HepG2 (cell line): ENCODE measurements around the gene BBLN. TPM values are rescaled to one million over a fixed set of nuclear protein-coding genes. Genes with fewer than 3 reads are reported as not detected.

Experiments
- NFKB2 ChIP-seq: sonication (generic); formaldehyde crosslinking; IDR thresholded peaks from 2 replicates; pipeline ENCODE4 v1.4.0; 2020; ENCODE audit warnings: missing genetic modification reagents, borderline replicate concordance
- ZMYM3 ChIP-seq: sonication (generic); formaldehyde crosslinking; IDR thresholded peaks from 2 replicates; pipeline ENCODE4 v1.5.1; 2020; ENCODE audit warnings: mild to moderate bottlenecking, missing genetic modification reagents
- ZNF30 ChIP-seq: sonication (generic); formaldehyde crosslinking; IDR thresholded peaks from 2 replicates; pipeline ENCODE4 v1.5.0; 2020; ENCODE audit warnings: mild to moderate bottlenecking, missing genetic modification reagents
- ZNF883 ChIP-seq: sonication (generic); formaldehyde crosslinking; IDR thresholded peaks from 2 replicates; pipeline ENCODE4 v1.5.1; 2020; ENCODE audit warnings: mild to moderate bottlenecking, missing genetic modification reagents; ENCODE audit errors: not compliant biosample characterization
- polyA plus RNA-seq, 8 experiments: library from polyadenylated mRNA; depleted of rRNA in 3 of 8; stranded (reverse) in 7 of 8; unstranded in 1 of 8; fragments of >200 nt; fragmentation: Illumina TruSeq in 4 of 8; extraction: Trizol in 4 of 8; gene quantifications; 2 replicates each; pipeline versions ENCODE4 v1.2.1 to v1.2.3, GENCODE V29; 2011 to 2016; ENCODE audit warnings: low read depth in 4 of 8, missing spikeins in 1 of 8, mixed read lengths in 1 of 8; ENCODE audit not compliant: insufficient read depth in 1 of 8
- total RNA-seq, 5 experiments: library from RNA; depleted of rRNA; stranded (reverse); fragments of >200 nt; fragmentation: Illumina TruSeq; extraction: Trizol; gene quantifications; 2 replicates each; pipeline ENCODE4 v1.2.3, GENCODE V29; 2016; ENCODE audit warnings: low read depth in 1 of 5
- TF ChIP-seq, protein P1 (sequence below): sonication (generic); formaldehyde crosslinking; IDR thresholded peaks from 2 replicates; pipeline ENCODE4 v1.5.1; 2020; ENCODE audit warnings: mild to moderate bottlenecking, missing genetic modification reagents, moderate library complexity
- TF ChIP-seq, protein P2 (sequence below), 2 experiments: IDR thresholded peaks; 2 replicates each; pipeline ENCODE4 v1.6.1; 2011 to 2012; ENCODE audit warnings: low read length in 2 of 2, borderline replicate concordance in 1 of 2, low read depth in 1 of 2, mild to moderate bottlenecking in 1 of 2, moderate library complexity in 1 of 2
- TF ChIP-seq, protein P3 (sequence below): IDR thresholded peaks from 2 replicates; pipeline ENCODE4 v1.6.1; 2016
- TF ChIP-seq, protein P4 (sequence below): sonication (generic); formaldehyde crosslinking; IDR thresholded peaks from 2 replicates; pipeline ENCODE4 v1.4.0; 2020; ENCODE audit warnings: mild to moderate bottlenecking, missing genetic modification reagents
- TF ChIP-seq, protein P5 (sequence below): sonication (generic); formaldehyde crosslinking; IDR thresholded peaks from 2 replicates; pipeline ENCODE4 v1.5.0; 2020; ENCODE audit warnings: mild to moderate bottlenecking, missing genetic modification reagents
- TF ChIP-seq, protein P6 (sequence below): sonication (generic); formaldehyde crosslinking; IDR thresholded peaks from 2 replicates; pipeline ENCODE4 v1.4.0; 2020; ENCODE audit warnings: missing genetic modification reagents

The BBLN gene
- total and polyA plus RNA-seq, 2 of the 13 experiments (the other 11 are each of a cell fraction or from before 2014, with no cell fraction given) = 27.6 to 33.1 TPM

DNA sequence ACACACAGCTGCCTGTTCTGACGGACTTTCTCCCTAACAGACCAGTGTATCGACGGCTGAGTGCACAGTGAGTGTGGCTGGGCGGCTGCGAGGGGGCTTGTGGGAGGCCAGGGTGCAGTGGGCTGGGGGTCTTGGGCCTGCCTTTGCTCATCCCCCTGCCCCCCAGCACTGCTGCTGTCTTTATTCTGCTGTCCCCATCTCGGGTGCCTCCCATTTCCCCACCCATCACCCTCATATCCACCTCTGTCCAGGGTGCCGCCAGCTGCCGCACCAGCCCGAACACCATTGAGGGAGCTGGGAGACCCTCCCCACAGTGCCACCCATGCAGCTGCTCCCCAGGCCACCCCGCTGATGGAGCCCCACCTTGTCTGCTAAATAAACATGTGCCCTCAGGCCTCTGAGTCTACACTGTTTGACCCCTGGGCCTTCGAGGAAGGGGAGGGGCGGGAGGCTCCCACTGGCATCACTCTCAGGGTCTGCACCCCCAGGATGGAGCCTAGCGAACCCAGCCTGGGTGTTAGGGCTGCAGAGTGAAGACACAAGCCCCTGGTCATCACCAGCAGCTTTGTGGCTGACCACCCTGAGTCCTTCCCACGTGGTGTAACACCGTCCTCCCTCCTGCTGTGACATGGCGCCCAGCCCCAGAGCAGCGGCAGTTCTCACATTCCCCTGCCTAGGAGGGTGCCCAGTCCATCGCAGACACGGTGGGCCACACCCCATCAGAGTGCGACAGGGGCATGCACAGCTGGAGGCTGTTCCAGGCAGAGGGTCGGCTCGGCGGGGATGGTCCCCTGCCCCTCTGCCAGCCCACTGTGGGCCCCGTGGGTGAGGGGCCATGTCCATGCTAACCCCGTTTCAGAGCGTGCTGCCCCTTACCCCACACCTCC, 6.8 kb upstream of the BBLN start (continued):
- TF ChIP-seq, protein P1, sequence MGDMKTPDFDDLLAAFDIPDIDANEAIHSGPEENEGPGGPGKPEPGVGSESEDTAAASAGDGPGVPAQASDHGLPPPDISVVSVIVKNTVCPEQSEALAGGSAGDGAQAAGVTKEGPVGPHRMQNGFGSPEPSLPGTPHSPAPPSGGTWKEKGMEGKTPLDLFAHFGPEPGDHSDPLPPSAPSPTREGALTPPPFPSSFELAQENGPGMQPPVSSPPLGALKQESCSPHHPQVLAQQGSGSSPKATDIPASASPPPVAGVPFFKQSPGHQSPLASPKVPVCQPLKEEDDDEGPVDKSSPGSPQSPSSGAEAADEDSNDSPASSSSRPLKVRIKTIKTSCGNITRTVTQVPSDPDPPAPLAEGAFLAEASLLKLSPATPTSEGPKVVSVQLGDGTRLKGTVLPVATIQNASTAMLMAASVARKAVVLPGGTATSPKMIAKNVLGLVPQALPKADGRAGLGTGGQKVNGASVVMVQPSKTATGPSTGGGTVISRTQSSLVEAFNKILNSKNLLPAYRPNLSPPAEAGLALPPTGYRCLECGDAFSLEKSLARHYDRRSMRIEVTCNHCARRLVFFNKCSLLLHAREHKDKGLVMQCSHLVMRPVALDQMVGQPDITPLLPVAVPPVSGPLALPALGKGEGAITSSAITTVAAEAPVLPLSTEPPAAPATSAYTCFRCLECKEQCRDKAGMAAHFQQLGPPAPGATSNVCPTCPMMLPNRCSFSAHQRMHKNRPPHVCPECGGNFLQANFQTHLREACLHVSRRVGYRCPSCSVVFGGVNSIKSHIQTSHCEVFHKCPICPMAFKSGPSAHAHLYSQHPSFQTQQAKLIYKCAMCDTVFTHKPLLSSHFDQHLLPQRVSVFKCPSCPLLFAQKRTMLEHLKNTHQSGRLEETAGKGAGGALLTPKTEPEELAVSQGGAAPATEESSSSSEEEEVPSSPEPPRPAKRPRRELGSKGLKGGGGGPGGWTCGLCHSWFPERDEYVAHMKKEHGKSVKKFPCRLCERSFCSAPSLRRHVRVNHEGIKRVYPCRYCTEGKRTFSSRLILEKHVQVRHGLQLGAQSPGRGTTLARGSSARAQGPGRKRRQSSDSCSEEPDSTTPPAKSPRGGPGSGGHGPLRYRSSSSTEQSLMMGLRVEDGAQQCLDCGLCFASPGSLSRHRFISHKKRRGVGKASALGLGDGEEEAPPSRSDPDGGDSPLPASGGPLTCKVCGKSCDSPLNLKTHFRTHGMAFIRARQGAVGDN (CRISPR knock-in tag) = peak; percentile 40
- TF ChIP-seq ZNF883 (CRISPR knock-in tag) (peak; percentile 2), ZNF30 (no peak), NFKB2 (no peak), ZMYM3 (CRISPR knock-in tag) (no peak)
- TF ChIP-seq, protein P2, sequence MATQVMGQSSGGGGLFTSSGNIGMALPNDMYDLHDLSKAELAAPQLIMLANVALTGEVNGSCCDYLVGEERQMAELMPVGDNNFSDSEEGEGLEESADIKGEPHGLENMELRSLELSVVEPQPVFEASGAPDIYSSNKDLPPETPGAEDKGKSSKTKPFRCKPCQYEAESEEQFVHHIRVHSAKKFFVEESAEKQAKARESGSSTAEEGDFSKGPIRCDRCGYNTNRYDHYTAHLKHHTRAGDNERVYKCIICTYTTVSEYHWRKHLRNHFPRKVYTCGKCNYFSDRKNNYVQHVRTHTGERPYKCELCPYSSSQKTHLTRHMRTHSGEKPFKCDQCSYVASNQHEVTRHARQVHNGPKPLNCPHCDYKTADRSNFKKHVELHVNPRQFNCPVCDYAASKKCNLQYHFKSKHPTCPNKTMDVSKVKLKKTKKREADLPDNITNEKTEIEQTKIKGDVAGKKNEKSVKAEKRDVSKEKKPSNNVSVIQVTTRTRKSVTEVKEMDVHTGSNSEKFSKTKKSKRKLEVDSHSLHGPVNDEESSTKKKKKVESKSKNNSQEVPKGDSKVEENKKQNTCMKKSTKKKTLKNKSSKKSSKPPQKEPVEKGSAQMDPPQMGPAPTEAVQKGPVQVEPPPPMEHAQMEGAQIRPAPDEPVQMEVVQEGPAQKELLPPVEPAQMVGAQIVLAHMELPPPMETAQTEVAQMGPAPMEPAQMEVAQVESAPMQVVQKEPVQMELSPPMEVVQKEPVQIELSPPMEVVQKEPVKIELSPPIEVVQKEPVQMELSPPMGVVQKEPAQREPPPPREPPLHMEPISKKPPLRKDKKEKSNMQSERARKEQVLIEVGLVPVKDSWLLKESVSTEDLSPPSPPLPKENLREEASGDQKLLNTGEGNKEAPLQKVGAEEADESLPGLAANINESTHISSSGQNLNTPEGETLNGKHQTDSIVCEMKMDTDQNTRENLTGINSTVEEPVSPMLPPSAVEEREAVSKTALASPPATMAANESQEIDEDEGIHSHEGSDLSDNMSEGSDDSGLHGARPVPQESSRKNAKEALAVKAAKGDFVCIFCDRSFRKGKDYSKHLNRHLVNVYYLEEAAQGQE (IDR thresholded peaks at IDR 0.05; ENCODE audit: borderline replicate concordance in 1 of 2, low read depth in 1 of 2, low read length in 2 of 2) = no peak; a peak in 1 of 4 replicates
- TF ChIP-seq, protein P3, sequence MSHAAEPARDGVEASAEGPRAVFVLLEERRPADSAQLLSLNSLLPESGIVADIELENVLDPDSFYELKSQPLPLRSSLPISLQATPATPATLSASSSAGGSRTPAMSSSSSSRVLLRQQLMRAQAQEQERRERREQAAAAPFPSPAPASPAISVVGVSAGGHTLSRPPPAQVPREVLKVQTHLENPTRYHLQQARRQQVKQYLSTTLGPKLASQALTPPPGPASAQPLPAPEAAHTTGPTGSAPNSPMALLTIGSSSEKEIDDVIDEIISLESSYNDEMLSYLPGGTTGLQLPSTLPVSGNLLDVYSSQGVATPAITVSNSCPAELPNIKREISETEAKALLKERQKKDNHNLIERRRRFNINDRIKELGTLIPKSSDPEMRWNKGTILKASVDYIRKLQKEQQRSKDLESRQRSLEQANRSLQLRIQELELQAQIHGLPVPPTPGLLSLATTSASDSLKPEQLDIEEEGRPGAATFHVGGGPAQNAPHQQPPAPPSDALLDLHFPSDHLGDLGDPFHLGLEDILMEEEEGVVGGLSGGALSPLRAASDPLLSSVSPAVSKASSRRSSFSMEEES = no peak
- TF ChIP-seq, protein P4, sequence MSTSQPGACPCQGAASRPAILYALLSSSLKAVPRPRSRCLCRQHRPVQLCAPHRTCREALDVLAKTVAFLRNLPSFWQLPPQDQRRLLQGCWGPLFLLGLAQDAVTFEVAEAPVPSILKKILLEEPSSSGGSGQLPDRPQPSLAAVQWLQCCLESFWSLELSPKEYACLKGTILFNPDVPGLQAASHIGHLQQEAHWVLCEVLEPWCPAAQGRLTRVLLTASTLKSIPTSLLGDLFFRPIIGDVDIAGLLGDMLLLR (CRISPR knock-in tag) = no peak
- TF ChIP-seq, protein P5, sequence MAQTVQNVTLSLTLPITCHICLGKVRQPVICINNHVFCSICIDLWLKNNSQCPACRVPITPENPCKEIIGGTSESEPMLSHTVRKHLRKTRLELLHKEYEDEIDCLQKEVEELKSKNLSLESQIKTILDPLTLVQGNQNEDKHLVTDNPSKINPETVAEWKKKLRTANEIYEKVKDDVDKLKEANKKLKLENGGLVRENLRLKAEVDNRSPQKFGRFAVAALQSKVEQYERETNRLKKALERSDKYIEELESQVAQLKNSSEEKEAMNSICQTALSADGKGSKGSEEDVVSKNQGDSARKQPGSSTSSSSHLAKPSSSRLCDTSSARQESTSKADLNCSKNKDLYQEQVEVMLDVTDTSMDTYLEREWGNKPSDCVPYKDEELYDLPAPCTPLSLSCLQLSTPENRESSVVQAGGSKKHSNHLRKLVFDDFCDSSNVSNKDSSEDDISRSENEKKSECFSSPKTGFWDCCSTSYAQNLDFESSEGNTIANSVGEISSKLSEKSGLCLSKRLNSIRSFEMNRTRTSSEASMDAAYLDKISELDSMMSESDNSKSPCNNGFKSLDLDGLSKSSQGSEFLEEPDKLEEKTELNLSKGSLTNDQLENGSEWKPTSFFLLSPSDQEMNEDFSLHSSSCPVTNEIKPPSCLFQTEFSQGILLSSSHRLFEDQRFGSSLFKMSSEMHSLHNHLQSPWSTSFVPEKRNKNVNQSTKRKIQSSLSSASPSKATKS (CRISPR knock-in tag) = no peak
- TF ChIP-seq, protein P6, sequence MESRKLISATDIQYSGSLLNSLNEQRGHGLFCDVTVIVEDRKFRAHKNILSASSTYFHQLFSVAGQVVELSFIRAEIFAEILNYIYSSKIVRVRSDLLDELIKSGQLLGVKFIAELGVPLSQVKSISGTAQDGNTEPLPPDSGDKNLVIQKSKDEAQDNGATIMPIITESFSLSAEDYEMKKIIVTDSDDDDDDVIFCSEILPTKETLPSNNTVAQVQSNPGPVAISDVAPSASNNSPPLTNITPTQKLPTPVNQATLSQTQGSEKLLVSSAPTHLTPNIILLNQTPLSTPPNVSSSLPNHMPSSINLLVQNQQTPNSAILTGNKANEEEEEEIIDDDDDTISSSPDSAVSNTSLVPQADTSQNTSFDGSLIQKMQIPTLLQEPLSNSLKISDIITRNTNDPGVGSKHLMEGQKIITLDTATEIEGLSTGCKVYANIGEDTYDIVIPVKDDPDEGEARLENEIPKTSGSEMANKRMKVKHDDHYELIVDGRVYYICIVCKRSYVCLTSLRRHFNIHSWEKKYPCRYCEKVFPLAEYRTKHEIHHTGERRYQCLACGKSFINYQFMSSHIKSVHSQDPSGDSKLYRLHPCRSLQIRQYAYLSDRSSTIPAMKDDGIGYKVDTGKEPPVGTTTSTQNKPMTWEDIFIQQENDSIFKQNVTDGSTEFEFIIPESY (CRISPR knock-in tag) = peak; percentile 71
